A673 (cell line): ENCODE results near the gene ANKRD61.

Source experiments
- EZH2 ChIP-seq: fragments of 200-600 bp; sonication (generic); IDR thresholded peaks from 2 replicates; pipeline ENCODE4 v1.6.1; 2017; ENCODE audit warnings: borderline replicate concordance, low read depth, mild to moderate bottlenecking, mixed read lengths, antibody characterized with exemption, low read length; ENCODE audit not compliant: poor library complexity, severe bottlenecking
- TF ChIP-seq, protein P1 (sequence below): fragments of 300-800, 200-600 bp; sonication (generic); conservative IDR thresholded peaks from 2 replicates; pipeline ENCODE4 v1.5.1; 2017; ENCODE audit warnings: low read depth, mild to moderate bottlenecking, antibody characterized with exemption, low read length, moderate library complexity, mixed read lengths

- TF ChIP-seq, protein P1, sequence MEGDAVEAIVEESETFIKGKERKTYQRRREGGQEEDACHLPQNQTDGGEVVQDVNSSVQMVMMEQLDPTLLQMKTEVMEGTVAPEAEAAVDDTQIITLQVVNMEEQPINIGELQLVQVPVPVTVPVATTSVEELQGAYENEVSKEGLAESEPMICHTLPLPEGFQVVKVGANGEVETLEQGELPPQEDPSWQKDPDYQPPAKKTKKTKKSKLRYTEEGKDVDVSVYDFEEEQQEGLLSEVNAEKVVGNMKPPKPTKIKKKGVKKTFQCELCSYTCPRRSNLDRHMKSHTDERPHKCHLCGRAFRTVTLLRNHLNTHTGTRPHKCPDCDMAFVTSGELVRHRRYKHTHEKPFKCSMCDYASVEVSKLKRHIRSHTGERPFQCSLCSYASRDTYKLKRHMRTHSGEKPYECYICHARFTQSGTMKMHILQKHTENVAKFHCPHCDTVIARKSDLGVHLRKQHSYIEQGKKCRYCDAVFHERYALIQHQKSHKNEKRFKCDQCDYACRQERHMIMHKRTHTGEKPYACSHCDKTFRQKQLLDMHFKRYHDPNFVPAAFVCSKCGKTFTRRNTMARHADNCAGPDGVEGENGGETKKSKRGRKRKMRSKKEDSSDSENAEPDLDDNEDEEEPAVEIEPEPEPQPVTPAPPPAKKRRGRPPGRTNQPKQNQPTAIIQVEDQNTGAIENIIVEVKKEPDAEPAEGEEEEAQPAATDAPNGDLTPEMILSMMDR: no peak
- TF ChIP-seq EZH2: no peak
Observed at GRCh38 chr7:6016653-6016966, 14.6 kb upstream of the ANKRD61 start.
